ENCODE measurements around the gene KRT13. TPM values are rescaled to one million over a fixed set of nuclear protein-coding genes. Genes with fewer than 3 reads are reported as not detected.

The KRT13 gene
- total and polyA plus RNA-seq, 2 donors (not counting 3 experiments of a cell fraction or from before 2014, with no cell fraction given): not detected

GRCh38 chr17:41524261-41524660 lies 18.8 kb upstream of the KRT13 start:
- H3K79me2 ChIP-seq (ENCODE audit: control insufficient read depth, insufficient read depth, low read length): no peaks in the 10 kb centered on the region
- no peak overlapping the region for H3K9ac ChIP-seq (replicated peaks; ENCODE audit: extremely low read depth, insufficient read depth, low read length)
- H3K27ac ChIP-seq (ENCODE audit: insufficient read depth, low read depth, low read length): no peak overlapping the region
- H3K36me3 ChIP-seq (ENCODE audit: control insufficient read depth in 2 of 2, extremely low read depth in 1 of 2, insufficient read depth in 2 of 2, low read length in 2 of 2): no peaks in the 10 kb centered on the region
- no TSS peak for BruUV-seq (replicated peaks)
- dilution Hi-C loops (cut with MboI; ENCODE audit: extremely low pct_ligation_motif_present, low sequenced_read_pairs) (no loop called here), intact Hi-C loops (cut with micrococcal nuclease) (no loop called here)
- POLR2A ChIA-PET: no interaction called here
- H4K20me1 ChIP-seq (replicated peaks; ENCODE audit: control insufficient read depth, extremely low read depth, insufficient read depth, low read length): no peaks in the 10 kb centered on the region
- H3K4me1 ChIP-seq (ENCODE audit: control insufficient read depth, extremely low read depth, insufficient read depth, low read length): peaks cover 34% of the 10 kb centered on the region
- no peaks in the 10 kb centered on the region for H3K9me1 ChIP-seq (replicated peaks; ENCODE audit: control insufficient read depth, extremely low read depth, insufficient read depth, low read length)
- H2AFZ ChIP-seq (ENCODE audit: low read depth, low read length): no peak overlapping the region
- TF ChIP-seq POLR2AphosphoS5 (IDR thresholded peaks at IDR 0.05; ENCODE audit: insufficient read depth, low read depth, low read length): no peak
- TF ChIP-seq MAX (IDR thresholded peaks at IDR 0.05; ENCODE audit: insufficient read depth, insufficient read length): no peak
- TF ChIP-seq MYC (IDR thresholded peaks at IDR 0.05; ENCODE audit: low read depth, low read length): no peak
- no peak for TF ChIP-seq POLR2A (IDR thresholded peaks at IDR 0.05; ENCODE audit: low read depth, low read length)
- no peak for TF ChIP-seq JUN (IDR thresholded peaks at IDR 0.05; ENCODE audit: borderline replicate concordance, insufficient read depth, insufficient read length, low read depth)
- TF ChIP-seq GATA2 (IDR thresholded peaks at IDR 0.05; ENCODE audit: insufficient read depth, insufficient read length, low read depth, low read length): no peak
- TF ChIP-seq EZH2 (IDR thresholded peaks at IDR 0.05; ENCODE audit: borderline replicate concordance, low read depth, low read length, severe bottlenecking): no peak
- TF ChIP-seq CTCF (IDR thresholded peaks at IDR 0.05; ENCODE audit: extremely low read depth in 1 of 2, insufficient read depth in 1 of 2, low read depth in 1 of 2, low read length in 2 of 2): no peak
- TF ChIP-seq FOS (IDR thresholded peaks at IDR 0.05; ENCODE audit: borderline replicate concordance, insufficient read depth, low read length): no peak
- no peak overlapping the region for H3K4me2 ChIP-seq (ENCODE audit: insufficient read depth, low read length)
- DNase-seq (ENCODE audit: low read depth, low spot score) (no peak), FAIRE-seq (no peak)
- H3K9me3 ChIP-seq (replicated peaks; ENCODE audit: control insufficient read depth, insufficient read depth, low read length): no peaks in the 10 kb centered on the region
- no peaks in the 10 kb centered on the region for H3K27me3 ChIP-seq (ENCODE audit: control insufficient read depth in 2 of 2, insufficient read depth in 2 of 2, low read length in 2 of 2)
- H3K4me3 ChIP-seq (replicated peaks in 1 of 3; ENCODE audit: insufficient read depth in 1 of 3, low read depth in 1 of 3, low read length in 3 of 3): no peak overlapping the region
- CTCF ChIA-PET: interaction anchor here (1.0 to 8.5 kb wide), 5 partner anchors 11 to 139 kb away, joined by 3 to 126 read pairs (median 4); no protein-coding TSS in a partner anchor
